ENCODE data around the gene ENPP3.
"Not testable (repeated sequence)": the region's sequence is repeated elsewhere in the genome, so short reads cannot be mapped to it uniquely, and the experiment has no call there.

The ENPP3 gene

GRCh38 chr6:131744432-131745287 is 107.6 kb downstream of the ENPP3 start:
- Histone ChIP-seq H3K36me3 (ENCODE audit: control insufficient read depth, insufficient read depth, low read length) (no peaks in the 10 kb centered on the region), H3K27me3 (replicated peaks; ENCODE audit: control insufficient read depth, insufficient read depth, low read length) (no peaks in the 10 kb centered on the region), H3K4me3 (replicated peaks; ENCODE audit: low read depth, low read length) (no peak overlapping the region)
- no peak for DNase-seq (ENCODE audit: extremely low read depth, insufficient read length)
- no peak for TF ChIP-seq CTCF (IDR thresholded peaks at IDR 0.05; ENCODE audit: insufficient read depth, low read length, poor library complexity, severe bottlenecking)

- no peaks in the 10 kb centered on the region for H3K36me3 ChIP-seq (ENCODE audit: control insufficient read depth, insufficient read depth, low read length)
- H3K27me3 ChIP-seq (replicated peaks; ENCODE audit: control insufficient read depth, insufficient read depth, low read length) = no peaks in the 10 kb centered on the region
- no peak for TF ChIP-seq CTCF (IDR thresholded peaks at IDR 0.05; ENCODE audit: insufficient read depth, low read length, poor library complexity, severe bottlenecking)
- H3K4me3 ChIP-seq (replicated peaks; ENCODE audit: low read depth, low read length) = no peak overlapping the region
- no peak for DNase-seq (ENCODE audit: extremely low read depth, insufficient read length)
Measured at GRCh38 chr6:131745476-131745875, 108.4 kb downstream of the ENPP3 start.

- no peak for DNase-seq (ENCODE audit: extremely low read depth, insufficient read length)
- no peaks in the 10 kb centered on the region for H3K36me3 ChIP-seq (ENCODE audit: control insufficient read depth, insufficient read depth, low read length)
- H3K4me3 ChIP-seq (replicated peaks; ENCODE audit: low read depth, low read length) = no peak overlapping the region
- H3K27me3 ChIP-seq (replicated peaks; ENCODE audit: control insufficient read depth, insufficient read depth, low read length) = no peaks in the 10 kb centered on the region
- TF ChIP-seq CTCF (IDR thresholded peaks at IDR 0.05; ENCODE audit: insufficient read depth, low read length, poor library complexity, severe bottlenecking) = no peak
Measured at GRCh38 chr6:131747821-131748353, 110.8 kb downstream of the ENPP3 start.

GRCh38 chr6:131749023-131749422 is 111.9 kb downstream of the ENPP3 start:
- Histone ChIP-seq H3K4me3 (replicated peaks; ENCODE audit: low read depth, low read length) (no peak overlapping the region), H3K27me3 (replicated peaks; ENCODE audit: control insufficient read depth, insufficient read depth, low read length) (no peaks in the 10 kb centered on the region), H3K36me3 (ENCODE audit: control insufficient read depth, insufficient read depth, low read length) (no peaks in the 10 kb centered on the region)
- no peak for DNase-seq (ENCODE audit: extremely low read depth, insufficient read length)
- no peak for TF ChIP-seq CTCF (IDR thresholded peaks at IDR 0.05; ENCODE audit: insufficient read depth, low read length, poor library complexity, severe bottlenecking)

- H3K27me3 ChIP-seq (replicated peaks; ENCODE audit: control insufficient read depth, insufficient read depth, low read length); H3K4me3 ChIP-seq (replicated peaks; ENCODE audit: low read depth, low read length); DNase-seq (ENCODE audit: extremely low read depth, insufficient read length); H3K36me3 ChIP-seq (ENCODE audit: control insufficient read depth, insufficient read depth, low read length): not testable (repeated sequence)
Measured at GRCh38 chr6:131751012-131751715, 114.1 kb downstream of the ENPP3 start.

- H3K27me3 ChIP-seq (replicated peaks; ENCODE audit: control insufficient read depth, insufficient read depth, low read length) = no peaks in the 10 kb centered on the region; the same call in 1 of the 2 replicates
- H3K4me3 ChIP-seq (replicated peaks; ENCODE audit: low read depth, low read length) = no peak overlapping the region
- no peak for DNase-seq (ENCODE audit: extremely low read depth, insufficient read length)
- no peaks in the 10 kb centered on the region for H3K36me3 ChIP-seq (ENCODE audit: control insufficient read depth, insufficient read depth, low read length)
- TF ChIP-seq CTCF (IDR thresholded peaks at IDR 0.05; ENCODE audit: insufficient read depth, low read length, poor library complexity, severe bottlenecking) = no peak
Measured at GRCh38 chr6:131754088-131754487, 117.0 kb downstream of the ENPP3 start.
